NB4 (cell line): ENCODE results near the gene CNTN5.

Experiments used
- DNase-seq: peaks from one replicate; pipeline ENCODE4 v3.0.0; 2010; ENCODE audit warnings: low read depth
- H3K4me3 ChIP-seq: one replicate; pipeline ENCODE4 v1.5.1; 2011; ENCODE audit warnings: mild to moderate bottlenecking, low read depth, low read length, moderate library complexity
- MYC ChIP-seq: IDR thresholded peaks from 2 replicates; pipeline ENCODE4 v1.6.1; 2011; ENCODE audit warnings: low read depth, low read length
- POLR2A ChIP-seq: IDR thresholded peaks from 2 replicates; pipeline ENCODE4 v1.6.1; 2011; ENCODE audit warnings: mild to moderate bottlenecking; ENCODE audit not compliant: insufficient read length; ENCODE audit errors: extremely low read depth
- TF ChIP-seq, protein P1 (sequence below): IDR thresholded peaks from 2 replicates; pipeline ENCODE4 v1.6.1; 2011; ENCODE audit warnings: low read depth, low read length
- TF ChIP-seq, protein P2 (sequence below): IDR thresholded peaks from one replicate; pipeline ENCODE4 v1.5.1; 2012; ENCODE audit warnings: low read depth, low read length

Gene CNTN5

DNA sequence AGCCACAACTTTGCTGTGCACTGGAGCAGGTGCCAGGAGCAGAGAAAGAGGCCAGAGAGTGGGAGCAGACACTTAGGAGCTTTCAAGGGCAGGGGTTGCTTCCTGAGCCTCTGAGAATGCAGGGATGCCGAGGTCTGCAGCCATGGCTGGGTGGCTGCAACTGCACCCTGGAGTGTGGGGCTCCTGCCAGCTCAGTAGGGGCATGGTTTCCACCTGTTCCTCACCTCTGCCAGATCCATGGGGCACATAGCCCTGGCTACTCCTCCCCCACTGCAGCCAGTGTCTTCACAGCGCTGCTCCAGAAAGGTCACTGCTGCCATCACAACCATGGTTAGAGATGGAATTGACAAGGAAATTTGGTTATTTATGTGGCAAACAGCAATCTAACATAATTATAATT is 404.8 kb downstream of the CNTN5 start:
- no peak overlapping the region for H3K4me3 ChIP-seq
- TF ChIP-seq, protein P1, sequence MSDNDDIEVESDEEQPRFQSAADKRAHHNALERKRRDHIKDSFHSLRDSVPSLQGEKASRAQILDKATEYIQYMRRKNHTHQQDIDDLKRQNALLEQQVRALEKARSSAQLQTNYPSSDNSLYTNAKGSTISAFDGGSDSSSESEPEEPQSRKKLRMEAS: no peak
- no peak for TF ChIP-seq MYC
- TF ChIP-seq, protein P2, sequence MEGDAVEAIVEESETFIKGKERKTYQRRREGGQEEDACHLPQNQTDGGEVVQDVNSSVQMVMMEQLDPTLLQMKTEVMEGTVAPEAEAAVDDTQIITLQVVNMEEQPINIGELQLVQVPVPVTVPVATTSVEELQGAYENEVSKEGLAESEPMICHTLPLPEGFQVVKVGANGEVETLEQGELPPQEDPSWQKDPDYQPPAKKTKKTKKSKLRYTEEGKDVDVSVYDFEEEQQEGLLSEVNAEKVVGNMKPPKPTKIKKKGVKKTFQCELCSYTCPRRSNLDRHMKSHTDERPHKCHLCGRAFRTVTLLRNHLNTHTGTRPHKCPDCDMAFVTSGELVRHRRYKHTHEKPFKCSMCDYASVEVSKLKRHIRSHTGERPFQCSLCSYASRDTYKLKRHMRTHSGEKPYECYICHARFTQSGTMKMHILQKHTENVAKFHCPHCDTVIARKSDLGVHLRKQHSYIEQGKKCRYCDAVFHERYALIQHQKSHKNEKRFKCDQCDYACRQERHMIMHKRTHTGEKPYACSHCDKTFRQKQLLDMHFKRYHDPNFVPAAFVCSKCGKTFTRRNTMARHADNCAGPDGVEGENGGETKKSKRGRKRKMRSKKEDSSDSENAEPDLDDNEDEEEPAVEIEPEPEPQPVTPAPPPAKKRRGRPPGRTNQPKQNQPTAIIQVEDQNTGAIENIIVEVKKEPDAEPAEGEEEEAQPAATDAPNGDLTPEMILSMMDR: no peak
- no peak for TF ChIP-seq POLR2A

DNA sequence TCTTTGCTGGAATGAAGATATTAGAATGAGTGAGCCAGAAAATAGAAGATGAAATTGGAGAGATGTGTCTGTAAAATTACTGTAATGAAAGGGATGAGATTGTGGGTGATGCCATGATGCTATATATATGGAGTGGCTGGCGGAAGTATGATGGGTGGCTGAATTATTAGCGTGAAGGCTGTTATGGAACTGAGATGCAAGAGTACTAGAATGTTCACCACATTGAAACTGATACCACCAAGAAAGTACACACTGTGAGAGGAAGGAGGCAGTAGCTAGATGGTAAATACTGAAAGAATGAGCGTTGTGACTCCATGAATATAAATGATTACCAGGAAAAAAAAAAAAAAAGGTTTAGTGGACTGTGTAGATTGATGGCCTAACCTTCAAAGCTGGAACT is 411.9 kb downstream of the CNTN5 start:
- TF ChIP-seq, protein P1: no peak
- TF ChIP-seq MYC (no peak), POLR2A (no peak)
- TF ChIP-seq, protein P2: no peak
- H3K4me3 ChIP-seq: no peak overlapping the region
- DNase-seq: no peak

More for the DNA sequence above, 404.8 kb downstream of the CNTN5 start:
- no peak for DNase-seq

DNA sequence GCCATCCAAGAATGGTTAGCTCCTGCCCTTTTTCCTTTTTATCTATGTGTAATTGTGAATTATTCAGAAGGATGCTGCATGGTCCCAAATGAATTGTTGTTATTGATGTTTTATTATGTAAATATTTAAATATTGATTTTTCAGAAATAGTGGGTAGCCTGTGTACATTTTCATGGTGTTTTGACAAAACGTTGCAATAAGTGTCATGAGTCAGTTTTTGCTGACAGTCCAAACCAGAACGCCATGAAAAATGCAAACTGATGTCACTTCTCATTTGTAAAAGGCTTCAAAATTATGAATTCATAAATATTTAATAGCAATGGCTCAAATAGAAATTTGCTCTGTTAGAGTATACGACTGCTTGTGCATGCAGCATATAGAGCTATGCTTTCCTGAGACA is 422.5 kb downstream of the CNTN5 start:
- TF ChIP-seq, protein P1: no peak
- TF ChIP-seq POLR2A (no peak), MYC (no peak)
- TF ChIP-seq, protein P2: no peak
- DNase-seq: no peak
- H3K4me3 ChIP-seq: no peak overlapping the region

DNA sequence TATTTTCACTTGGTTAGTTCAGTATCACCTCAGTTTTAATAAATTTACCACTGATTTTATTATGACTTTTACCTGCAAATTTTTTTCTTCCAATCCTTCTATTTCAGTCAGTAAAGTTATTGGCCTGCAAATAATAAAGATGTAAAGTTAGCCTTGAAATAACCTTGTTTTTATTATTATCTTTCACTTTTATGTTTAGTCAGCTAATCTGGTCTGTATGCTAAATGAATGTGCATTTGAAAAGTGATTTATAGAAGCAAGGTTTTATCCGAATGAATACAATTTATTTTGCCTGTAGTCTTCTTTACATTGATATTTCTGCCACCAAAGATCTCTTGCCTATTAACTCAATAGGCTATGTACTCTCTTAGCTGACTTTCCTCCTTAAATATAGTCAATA is 425.7 kb downstream of the CNTN5 start:
- TF ChIP-seq POLR2A: no peak
- TF ChIP-seq MYC: no peak
- TF ChIP-seq, protein P2: no peak
- TF ChIP-seq, protein P1: no peak
- DNase-seq: no peak
- no peak overlapping the region for H3K4me3 ChIP-seq

DNA sequence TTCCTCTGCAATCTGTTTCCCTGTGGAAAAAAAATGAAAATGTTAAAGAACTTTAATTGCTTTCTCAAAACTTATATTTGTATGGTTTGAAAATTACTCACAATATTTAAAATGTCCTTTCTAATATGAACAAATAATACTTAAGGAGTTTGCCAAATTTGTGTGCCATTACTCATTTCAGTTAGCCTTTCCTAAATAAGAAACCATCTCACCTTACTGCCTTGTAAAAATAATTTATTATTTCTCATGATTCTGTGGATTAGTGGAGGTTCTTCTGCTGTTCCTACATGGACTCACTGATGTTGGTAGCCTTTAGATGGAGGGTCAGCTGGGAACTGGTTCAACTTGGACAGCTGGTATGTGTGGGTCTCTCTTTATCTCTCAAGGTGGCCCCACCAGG is 428.6 kb downstream of the CNTN5 start:
- no peak for DNase-seq
- TF ChIP-seq MYC (no peak), POLR2A (no peak)
- TF ChIP-seq, protein P2: no peak
- TF ChIP-seq, protein P1: no peak
- H3K4me3 ChIP-seq: no peak overlapping the region

DNA sequence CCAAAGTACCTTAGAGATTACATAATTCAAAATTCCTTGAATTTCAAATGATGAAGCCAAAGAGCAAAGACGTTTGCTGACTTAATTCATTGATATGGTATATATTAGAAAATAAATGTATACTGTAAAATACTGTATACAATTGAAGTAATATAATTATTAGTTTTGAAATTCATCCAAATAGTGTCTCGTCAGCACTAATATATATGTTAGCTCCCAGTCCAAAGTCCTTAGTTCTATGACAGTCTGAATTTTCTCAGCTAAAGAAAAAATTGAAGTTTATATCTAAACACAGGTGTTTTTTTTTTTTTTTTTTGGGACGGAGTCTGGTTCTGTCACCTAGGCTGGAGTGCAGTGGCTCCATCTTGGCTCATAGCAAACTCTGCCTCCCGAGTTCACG is 431.3 kb downstream of the CNTN5 start:
- no peak for TF ChIP-seq POLR2A
- TF ChIP-seq MYC: no peak
- TF ChIP-seq, protein P1: no peak
- TF ChIP-seq, protein P2: no peak
- H3K4me3 ChIP-seq: no peak overlapping the region
- DNase-seq: no peak
